Activated CD8-positive, alpha-beta memory T cell treated with anti-CD3 and anti-CD28 coated beads, Interleukin-2, amount 10 ng/mL, durations not matched to agents 7 days and 5 days (primary cell): ENCODE measurements around the gene SMKR1. TPM values are rescaled to one million over a fixed set of nuclear protein-coding genes. Genes with fewer than 3 reads are reported as not detected.
"Not testable (repeated sequence)": the region's sequence is repeated elsewhere in the genome, so short reads cannot be mapped to it uniquely, and the experiment has no call there.

Experiments used
- ATAC-seq: fragments of 150-1000 bp; cut with Tn5 transposase; one replicate; pipeline ENCODE4 v1.10.0; 2021; ENCODE audit warnings: moderate library complexity
- CTCF ChIA-PET: fragments of 350-600 bp; sonication (Branson Sonifier 250); formaldehyde crosslinking; loops from one replicate; lab custom pipeline; 2021; ENCODE audit warnings: antibody characterized with exemption; lab: Charles Lee
- DNase-seq: peaks from one replicate; pipeline ENCODE4 v3.0.0-alpha.2; 2020
- H3K27ac Mint-ChIP-seq: one replicate; pipeline ENCODE4 v1.8.0; 2021; ENCODE audit warnings: mild to moderate bottlenecking, mixed read lengths
- H3K27me3 Mint-ChIP-seq: one replicate; pipeline ENCODE4 v1.8.0; 2021; ENCODE audit warnings: mixed read lengths
- H3K36me3 Mint-ChIP-seq: one replicate; pipeline ENCODE4 v1.8.0; 2021; ENCODE audit warnings: mild to moderate bottlenecking, mixed read lengths
- H3K4me1 Mint-ChIP-seq: one replicate; pipeline ENCODE4 v1.8.0; 2021; ENCODE audit warnings: mixed read lengths
- H3K4me3 Mint-ChIP-seq: one replicate; pipeline ENCODE4 v1.8.0; 2021; ENCODE audit warnings: mild to moderate bottlenecking, moderate library complexity, mixed read lengths
- H3K9me3 Mint-ChIP-seq: one replicate; pipeline ENCODE4 v1.8.0; 2022; ENCODE audit warnings: low read depth, mixed read lengths
- total RNA-seq, 2 experiments: library from RNA; stranded (reverse); gene quantifications; one replicate each; pipeline ENCODE4 v1.2.3, GENCODE V29; 2021

Gene SMKR1
- total RNA-seq, 2 experiments from 2014 or later, result 2.3 to 5.3 TPM

- DNase-seq (peak; percentile 52), ATAC-seq (peak; percentile 83)
- Mint-ChIP-seq H3K4me1 (peaks cover 15% of the 10 kb centered on the region), H3K4me3 (no peak overlapping the region), H3K9me3 (no peaks in the 10 kb centered on the region), H3K36me3 (peaks cover 12% of the 10 kb centered on the region), H3K27ac (peak overlapping the region; percentile 67), H3K27me3 (no peaks in the 10 kb centered on the region)
- CTCF ChIA-PET, result interaction anchor here (0.9 to 7.9 kb wide), 4 partner anchors 66 to 250 kb away, joined by 4 to 90 read pairs (median 6); no protein-coding TSS in a partner anchor
Measured at GRCh38 chr7:129468547-129468946, 33.8 kb upstream of the SMKR1 start.

GRCh38 chr7:129469930-129470329, 32.4 kb upstream of the SMKR1 start:
- Mint-ChIP-seq H3K4me1 (peaks cover 15% of the 10 kb centered on the region), H3K27ac (no peak overlapping the region), H3K4me3 (no peak overlapping the region), H3K9me3 (no peaks in the 10 kb centered on the region), H3K36me3 (peaks cover 10% of the 10 kb centered on the region), H3K27me3 (no peaks in the 10 kb centered on the region)
- DNase-seq (no peak), ATAC-seq (no peak)
- CTCF ChIA-PET, result interaction anchor here (1.2 to 7.9 kb wide), 7 partner anchors 36 to 168 kb away, joined by 3 to 90 read pairs (median 3); partner anchors contain the start of gene STRIP2

DNA sequence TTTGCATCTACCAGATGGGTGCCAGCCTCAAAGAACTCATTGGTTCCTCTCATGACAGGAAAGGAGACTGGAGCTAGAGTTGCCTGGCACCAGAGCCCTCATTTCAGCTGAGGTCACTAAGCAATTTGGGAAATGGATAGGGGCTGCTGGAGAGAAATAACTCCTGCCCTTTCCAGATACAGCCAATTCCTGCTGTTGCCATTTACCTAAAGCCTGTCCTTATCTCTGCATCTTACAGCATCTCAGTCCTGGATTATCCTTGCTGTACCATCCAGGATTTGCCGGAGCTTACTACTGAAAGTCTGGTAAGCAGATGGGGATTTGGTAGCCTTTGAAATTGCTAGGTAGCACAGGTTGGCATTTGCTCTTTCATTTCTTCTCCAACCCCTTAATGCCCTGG, 31.9 kb upstream of the SMKR1 start:
- Mint-ChIP-seq H3K9me3 (no peaks in the 10 kb centered on the region), H3K27me3 (no peaks in the 10 kb centered on the region), H3K27ac (no peak overlapping the region), H3K4me1 (peaks cover 15% of the 10 kb centered on the region), H3K36me3 (peaks cover 12% of the 10 kb centered on the region), H3K4me3 (no peak overlapping the region)
- ATAC-seq, result no peak
- CTCF ChIA-PET, result interaction anchor here (1.2 to 7.9 kb wide), 7 partner anchors 8 to 167 kb away, joined by 3 to 90 read pairs (median 3); partner anchors contain the start of gene STRIP2
- no peak for DNase-seq

- Mint-ChIP-seq H3K9me3 (no peaks in the 10 kb centered on the region), H3K36me3 (peaks cover 16% of the 10 kb centered on the region)
Measured at GRCh38 chr7:129471402-129471827, 30.9 kb upstream of the SMKR1 start.

GRCh38 chr7:129475931-129476330, 26.4 kb upstream of the SMKR1 start:
- CTCF ChIA-PET, DNase-seq, H3K27me3 Mint-ChIP-seq, H3K4me3 Mint-ChIP-seq, ATAC-seq, H3K27ac Mint-ChIP-seq, H3K9me3 Mint-ChIP-seq, H3K4me1 Mint-ChIP-seq: not testable (repeated sequence)
- H3K36me3 Mint-ChIP-seq, result peaks cover 28% of the 10 kb centered on the region

More at GRCh38 chr7:129471402-129471827, 30.9 kb upstream of the SMKR1 start:
- Mint-ChIP-seq H3K4me3 (no peak overlapping the region), H3K27ac (no peak overlapping the region), H3K27me3 (no peaks in the 10 kb centered on the region), H3K4me1 (peaks cover 15% of the 10 kb centered on the region)
- DNase-seq (no peak), ATAC-seq (no peak)
- CTCF ChIA-PET, result interaction anchor here (0.7 to 7.9 kb wide), 16 partner anchors 9 to 358 kb away, joined by 3 to 90 read pairs (median 4); partner anchors contain the start of gene STRIP2

DNA sequence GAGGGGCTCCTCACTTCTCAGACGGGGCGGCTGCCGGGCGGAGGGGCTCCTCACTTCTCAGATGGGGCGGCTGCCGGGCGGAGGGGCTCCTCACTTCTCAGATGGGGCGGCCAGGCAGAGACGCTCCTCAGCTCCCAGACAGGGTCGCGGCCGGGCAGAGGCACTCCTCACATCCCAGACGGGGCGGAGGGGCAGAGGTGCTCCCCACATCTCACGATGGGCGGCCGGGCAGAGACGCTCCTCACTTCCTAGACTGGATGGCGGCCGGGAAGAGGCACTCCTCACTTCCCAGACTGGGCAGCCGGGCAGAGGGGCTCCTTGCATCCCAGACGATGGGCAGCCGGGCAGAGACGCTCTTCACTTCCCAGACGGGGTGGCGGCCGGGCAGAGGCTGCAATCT, 25.9 kb upstream of the SMKR1 start:
- H3K27me3 Mint-ChIP-seq, CTCF ChIA-PET, H3K9me3 Mint-ChIP-seq, DNase-seq, H3K4me3 Mint-ChIP-seq, ATAC-seq, H3K4me1 Mint-ChIP-seq, H3K27ac Mint-ChIP-seq: not testable (repeated sequence)
- H3K36me3 Mint-ChIP-seq, result peaks cover 28% of the 10 kb centered on the region

DNA sequence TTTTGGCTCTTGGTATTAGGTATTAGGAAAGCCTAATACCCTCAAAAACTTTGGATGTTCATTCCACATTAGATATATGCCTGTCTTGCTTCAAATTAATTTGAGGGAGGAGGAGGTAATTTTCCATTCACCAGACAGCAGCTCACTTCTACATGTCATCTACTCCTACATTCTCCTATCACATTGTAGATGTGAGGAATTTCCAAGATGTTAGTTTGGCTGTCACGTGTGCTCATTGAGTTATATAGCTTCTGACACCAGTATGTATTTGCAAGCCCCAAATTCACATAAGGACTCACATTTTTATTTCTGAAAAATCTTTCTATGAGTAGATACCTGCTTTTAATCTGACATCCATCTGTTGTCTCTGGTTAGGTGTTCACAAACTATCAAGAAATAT, 22.5 kb upstream of the SMKR1 start:
- no peaks in the 10 kb centered on the region for H3K9me3 Mint-ChIP-seq
- H3K36me3 Mint-ChIP-seq, result peaks cover 37% of the 10 kb centered on the region
- H3K4me1 Mint-ChIP-seq, result no peaks in the 10 kb centered on the region
- DNase-seq, result no peak
- H3K4me3 Mint-ChIP-seq, result no peak overlapping the region
- H3K27ac Mint-ChIP-seq, result no peak overlapping the region
- H3K27me3 Mint-ChIP-seq, result no peaks in the 10 kb centered on the region
- no peak for ATAC-seq
- CTCF ChIA-PET, result interaction anchor here (1.0 to 1.3 kb wide), 2 partner anchors 112 to 137 kb away, joined by 3 to 5 read pairs; no protein-coding TSS in a partner anchor

GRCh38 chr7:129480674-129481363, 21.5 kb upstream of the SMKR1 start:
- no peak for ATAC-seq
- no peak for DNase-seq
- Mint-ChIP-seq H3K4me3 (no peak overlapping the region), H3K27ac (no peak overlapping the region), H3K9me3 (no peaks in the 10 kb centered on the region), H3K4me1 (no peaks in the 10 kb centered on the region), H3K36me3 (peaks cover 29% of the 10 kb centered on the region), H3K27me3 (no peaks in the 10 kb centered on the region)
- CTCF ChIA-PET, result interaction anchor here (1.2 to 1.3 kb wide), 2 partner anchors 113 to 349 kb away, joined by 3 to 5 read pairs; no protein-coding TSS in a partner anchor

DNA sequence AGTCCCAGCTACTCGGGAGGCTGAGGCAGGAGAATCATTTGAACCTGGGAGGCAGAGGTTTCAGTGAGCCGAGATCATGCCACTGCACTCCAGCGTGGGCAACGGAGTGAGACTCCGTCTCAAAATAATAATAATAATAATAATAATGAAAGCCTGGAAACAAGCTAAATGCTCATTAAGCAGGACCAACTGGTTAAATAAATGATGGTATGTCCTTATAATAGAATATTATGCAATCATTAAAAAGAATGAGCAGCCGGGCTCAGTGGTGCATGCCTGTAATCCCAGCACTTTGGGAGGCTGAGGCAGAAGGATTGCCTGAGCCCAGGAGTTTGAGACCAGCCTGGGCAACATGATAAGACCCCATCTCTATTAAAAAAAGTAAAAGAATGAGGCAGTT, 21.0 kb upstream of the SMKR1 start:
- H3K9me3 Mint-ChIP-seq, H3K4me1 Mint-ChIP-seq, H3K4me3 Mint-ChIP-seq, ATAC-seq, DNase-seq, H3K27me3 Mint-ChIP-seq, H3K27ac Mint-ChIP-seq: not testable (repeated sequence)
- peaks cover 33% of the 10 kb centered on the region for H3K36me3 Mint-ChIP-seq
- CTCF ChIA-PET, result interaction anchor here (1.2 kb wide), 1 partner anchor 348 kb away, joined by 3 read pairs; no protein-coding TSS in a partner anchor

DNA sequence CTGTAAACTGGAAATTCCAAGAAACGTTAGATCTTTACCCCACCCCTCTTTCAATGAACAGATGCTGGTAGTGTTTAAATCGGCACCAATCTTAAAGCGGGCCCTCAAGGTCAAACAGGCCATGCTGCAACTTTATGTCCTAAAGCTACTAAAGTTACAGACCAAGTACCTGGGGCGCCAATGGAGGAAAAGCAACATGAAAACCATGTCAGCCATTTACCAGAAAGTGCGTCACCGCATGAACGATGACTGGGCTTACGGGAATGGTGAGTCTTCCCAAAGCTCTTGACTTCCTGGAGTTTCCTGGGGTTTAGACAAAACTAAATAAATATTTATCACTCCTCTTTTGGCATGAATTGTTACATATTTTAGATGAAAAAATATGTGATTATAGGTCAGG, 19.6 kb upstream of the SMKR1 start:
- ATAC-seq, result no peak
- Mint-ChIP-seq H3K27me3 (no peaks in the 10 kb centered on the region), H3K27ac (no peak overlapping the region), H3K4me3 (no peak overlapping the region), H3K36me3 (peaks cover 32% of the 10 kb centered on the region), H3K9me3 (no peaks in the 10 kb centered on the region), H3K4me1 (no peaks in the 10 kb centered on the region)
- CTCF ChIA-PET, result interaction anchor here (0.9 to 1.2 kb wide), 3 partner anchors 11 to 264 kb away, joined by 3 read pairs; no protein-coding TSS in a partner anchor
- no peak for DNase-seq

GRCh38 chr7:129489491-129489890, 12.8 kb upstream of the SMKR1 start:
- no peak overlapping the region for H3K4me3 Mint-ChIP-seq
- H3K9me3 Mint-ChIP-seq, result no peaks in the 10 kb centered on the region
- CTCF ChIA-PET, result interaction anchor here (0.6 kb wide), 1 partner anchor 10 kb away, joined by 3 read pairs; no protein-coding TSS in a partner anchor
- no peak overlapping the region for H3K27ac Mint-ChIP-seq
- peaks cover 16% of the 10 kb centered on the region for H3K4me1 Mint-ChIP-seq
- ATAC-seq (no peak), DNase-seq (no peak)
- peaks cover 19% of the 10 kb centered on the region for H3K36me3 Mint-ChIP-seq
- H3K27me3 Mint-ChIP-seq, result no peaks in the 10 kb centered on the region

GRCh38 chr7:129492391-129492790, 9.9 kb upstream of the SMKR1 start:
- H3K27me3 Mint-ChIP-seq, result no peaks in the 10 kb centered on the region
- H3K4me1 Mint-ChIP-seq, result peaks cover 27% of the 10 kb centered on the region
- ATAC-seq, result no peak
- no peaks in the 10 kb centered on the region for H3K9me3 Mint-ChIP-seq
- CTCF ChIA-PET, result no interaction called here
- H3K4me3 Mint-ChIP-seq, result no peak overlapping the region
- H3K36me3 Mint-ChIP-seq, result peaks cover 9% of the 10 kb centered on the region
- no peak overlapping the region for H3K27ac Mint-ChIP-seq
- DNase-seq, result no peak

DNA sequence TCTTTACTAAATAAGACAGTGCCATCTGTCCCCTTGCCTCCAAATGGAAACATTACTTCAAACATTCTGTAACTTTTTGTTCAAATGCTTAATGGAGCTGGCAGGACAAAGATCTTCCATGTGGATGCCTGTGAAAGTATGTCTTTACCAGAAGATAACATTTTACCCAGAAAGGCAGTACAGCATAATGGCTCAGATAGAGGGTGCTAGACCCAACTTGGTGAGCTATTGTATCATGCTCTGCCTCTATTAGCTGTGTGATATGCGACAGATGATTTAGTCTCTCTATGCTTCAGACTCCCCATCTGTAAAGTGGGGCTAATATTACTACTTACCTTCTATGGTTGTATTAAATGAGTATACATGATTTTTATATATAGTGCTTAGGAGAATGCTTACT, 8.8 kb upstream of the SMKR1 start:
- no peak for DNase-seq

More for the DNA sequence above, 8.8 kb upstream of the SMKR1 start:
- peak; percentile 32 for ATAC-seq
- no peak overlapping the region for H3K27ac Mint-ChIP-seq
- peaks cover 30% of the 10 kb centered on the region for H3K4me1 Mint-ChIP-seq
- no peak overlapping the region for H3K4me3 Mint-ChIP-seq
- CTCF ChIA-PET, result interaction anchor here (0.7 to 1.7 kb wide), 9 partner anchors 9 to 275 kb away, joined by 3 to 4 read pairs (median 3); partner anchors contain the start of gene STRIP2
- no peaks in the 10 kb centered on the region for H3K9me3 Mint-ChIP-seq
- H3K27me3 Mint-ChIP-seq, result no peaks in the 10 kb centered on the region
- H3K36me3 Mint-ChIP-seq, result peaks cover 6% of the 10 kb centered on the region
